ENCODE measurements around the gene TEX19.
"Not testable (repeated sequence)": the region's sequence is repeated elsewhere in the genome, so short reads cannot be mapped to it uniquely, and the experiment has no call there.

DNA sequence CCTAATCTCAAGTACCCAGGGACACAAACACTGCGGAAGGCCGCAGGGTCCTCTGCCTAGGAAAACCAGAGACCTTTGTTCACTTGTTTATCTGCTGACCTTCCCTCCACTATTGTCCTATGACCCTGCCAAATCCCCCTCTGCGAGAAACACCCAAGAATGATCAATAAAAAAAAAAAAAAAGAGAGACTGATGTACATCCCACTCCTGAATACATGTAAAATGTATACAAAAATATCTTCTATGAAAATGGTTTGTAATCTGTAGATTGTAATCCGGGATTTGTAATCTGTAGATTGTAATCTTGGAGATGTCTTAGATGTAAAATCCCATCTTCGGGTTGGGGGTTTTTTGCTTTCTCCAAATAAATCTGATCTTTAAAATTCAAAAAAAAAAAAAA lies 18.2 kb downstream of the TEX19 start:
- TF ChIP-seq CREM (IDR thresholded peaks at IDR 0.05; ENCODE audit: low read depth); GTF2F1 (IDR thresholded peaks at IDR 0.05; ENCODE audit: low read depth, low read length); FOXJ3 (CRISPR knock-in tag; IDR thresholded peaks at IDR 0.05); YBX1 (IDR thresholded peaks at IDR 0.05): not testable (repeated sequence)
- TF ChIP-seq, protein P1, sequence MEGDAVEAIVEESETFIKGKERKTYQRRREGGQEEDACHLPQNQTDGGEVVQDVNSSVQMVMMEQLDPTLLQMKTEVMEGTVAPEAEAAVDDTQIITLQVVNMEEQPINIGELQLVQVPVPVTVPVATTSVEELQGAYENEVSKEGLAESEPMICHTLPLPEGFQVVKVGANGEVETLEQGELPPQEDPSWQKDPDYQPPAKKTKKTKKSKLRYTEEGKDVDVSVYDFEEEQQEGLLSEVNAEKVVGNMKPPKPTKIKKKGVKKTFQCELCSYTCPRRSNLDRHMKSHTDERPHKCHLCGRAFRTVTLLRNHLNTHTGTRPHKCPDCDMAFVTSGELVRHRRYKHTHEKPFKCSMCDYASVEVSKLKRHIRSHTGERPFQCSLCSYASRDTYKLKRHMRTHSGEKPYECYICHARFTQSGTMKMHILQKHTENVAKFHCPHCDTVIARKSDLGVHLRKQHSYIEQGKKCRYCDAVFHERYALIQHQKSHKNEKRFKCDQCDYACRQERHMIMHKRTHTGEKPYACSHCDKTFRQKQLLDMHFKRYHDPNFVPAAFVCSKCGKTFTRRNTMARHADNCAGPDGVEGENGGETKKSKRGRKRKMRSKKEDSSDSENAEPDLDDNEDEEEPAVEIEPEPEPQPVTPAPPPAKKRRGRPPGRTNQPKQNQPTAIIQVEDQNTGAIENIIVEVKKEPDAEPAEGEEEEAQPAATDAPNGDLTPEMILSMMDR (IDR thresholded peaks at IDR 0.05 in 2 of 3, conservative IDR thresholded peaks at IDR 0.05 in 1 of 3; ENCODE audit: insufficient read depth in 2 of 3, low read depth in 1 of 3, low read length in 3 of 3) = not testable (repeated sequence)
